IMR-90 (cell line): ENCODE results near the gene ZNF641.

Experiments used
- BHLHE40 ChIP-seq: fragments of 150-350 bp; IDR thresholded peaks from 2 replicates; pipeline ENCODE4 v1.6.1; 2016; ENCODE audit warnings: mild to moderate bottlenecking, low read depth, low read length
- CEBPB ChIP-seq: IDR thresholded peaks from 2 replicates; pipeline ENCODE4 v1.6.1; 2012; ENCODE audit warnings: low read depth, low read length, improper control_type of control experiment
- FOS ChIP-seq: fragments of 150-350 bp; IDR thresholded peaks from 2 replicates; pipeline ENCODE4 v1.6.1; 2016; ENCODE audit warnings: low read depth, low read length
- MXI1 ChIP-seq: IDR thresholded peaks from 2 replicates; pipeline ENCODE4 v1.6.1; 2012; ENCODE audit warnings: low read depth, mild to moderate bottlenecking, low read length, moderate library complexity, borderline replicate concordance
- NFE2L2 ChIP-seq: fragments of 150-350 bp; IDR thresholded peaks from 2 replicates; pipeline ENCODE4 v1.6.1; 2016; ENCODE audit warnings: low read depth, mild to moderate bottlenecking, low read length
- POLR2A ChIP-seq: IDR thresholded peaks from 2 replicates; pipeline ENCODE4 v1.6.1; 2012; ENCODE audit warnings: mild to moderate bottlenecking, low read depth, low read length
- RAD21 ChIP-seq: IDR thresholded peaks from 2 replicates; pipeline ENCODE4 v1.6.1; 2012; ENCODE audit warnings: low read length, improper control_type of control experiment
- RCOR1 ChIP-seq: IDR thresholded peaks from 2 replicates; pipeline ENCODE4 v1.6.1; 2012; ENCODE audit warnings: mild to moderate bottlenecking, low read length, improper control_type of control experiment; ENCODE audit not compliant: insufficient replicate concordance
- RFX5 ChIP-seq: IDR thresholded peaks from 2 replicates; pipeline ENCODE4 v1.8.0; 2012; ENCODE audit warnings: low read depth, mild to moderate bottlenecking, low read length, moderate library complexity
- SMC3 ChIP-seq: fragments of 150-350 bp; IDR thresholded peaks from 2 replicates; pipeline ENCODE4 v1.6.1; 2016; ENCODE audit warnings: low read depth, mild to moderate bottlenecking, antibody characterized with exemption, low read length, moderate library complexity
- TF ChIP-seq, protein P1 (sequence below): conservative IDR thresholded peaks from 2 replicates; pipeline ENCODE4 v1.5.1; 2012; ENCODE audit warnings: mild to moderate bottlenecking, low read depth, low read length, improper control_type of control experiment
- TF ChIP-seq, protein P2 (sequence below): fragments of 150-350 bp; IDR thresholded peaks from 2 replicates; pipeline ENCODE4 v1.6.1; 2017; ENCODE audit warnings: mild to moderate bottlenecking, antibody characterized with exemption, low read length, low read depth

DNA sequence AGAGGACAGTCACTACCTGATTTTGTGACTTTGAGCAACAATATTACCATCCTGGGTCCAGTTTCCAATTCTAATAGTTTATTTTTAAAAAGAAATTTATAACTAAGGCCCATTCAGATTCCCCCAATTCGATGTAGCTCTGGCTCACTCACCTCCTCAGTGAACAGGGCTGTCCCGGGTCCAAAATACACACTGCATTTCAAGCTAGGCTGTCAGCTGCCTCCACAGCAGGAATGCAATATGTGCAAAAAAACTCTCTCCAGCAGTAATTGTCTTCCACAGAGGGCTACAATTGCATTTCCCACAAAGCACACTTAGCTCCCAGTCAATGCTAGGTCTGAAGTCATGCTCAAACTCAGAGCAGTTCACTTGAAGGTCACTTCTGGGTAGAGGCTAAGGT is 39.3 kb upstream of the ZNF641 start:
- TF ChIP-seq, protein P1, sequence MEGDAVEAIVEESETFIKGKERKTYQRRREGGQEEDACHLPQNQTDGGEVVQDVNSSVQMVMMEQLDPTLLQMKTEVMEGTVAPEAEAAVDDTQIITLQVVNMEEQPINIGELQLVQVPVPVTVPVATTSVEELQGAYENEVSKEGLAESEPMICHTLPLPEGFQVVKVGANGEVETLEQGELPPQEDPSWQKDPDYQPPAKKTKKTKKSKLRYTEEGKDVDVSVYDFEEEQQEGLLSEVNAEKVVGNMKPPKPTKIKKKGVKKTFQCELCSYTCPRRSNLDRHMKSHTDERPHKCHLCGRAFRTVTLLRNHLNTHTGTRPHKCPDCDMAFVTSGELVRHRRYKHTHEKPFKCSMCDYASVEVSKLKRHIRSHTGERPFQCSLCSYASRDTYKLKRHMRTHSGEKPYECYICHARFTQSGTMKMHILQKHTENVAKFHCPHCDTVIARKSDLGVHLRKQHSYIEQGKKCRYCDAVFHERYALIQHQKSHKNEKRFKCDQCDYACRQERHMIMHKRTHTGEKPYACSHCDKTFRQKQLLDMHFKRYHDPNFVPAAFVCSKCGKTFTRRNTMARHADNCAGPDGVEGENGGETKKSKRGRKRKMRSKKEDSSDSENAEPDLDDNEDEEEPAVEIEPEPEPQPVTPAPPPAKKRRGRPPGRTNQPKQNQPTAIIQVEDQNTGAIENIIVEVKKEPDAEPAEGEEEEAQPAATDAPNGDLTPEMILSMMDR, result no peak
- TF ChIP-seq, protein P2, sequence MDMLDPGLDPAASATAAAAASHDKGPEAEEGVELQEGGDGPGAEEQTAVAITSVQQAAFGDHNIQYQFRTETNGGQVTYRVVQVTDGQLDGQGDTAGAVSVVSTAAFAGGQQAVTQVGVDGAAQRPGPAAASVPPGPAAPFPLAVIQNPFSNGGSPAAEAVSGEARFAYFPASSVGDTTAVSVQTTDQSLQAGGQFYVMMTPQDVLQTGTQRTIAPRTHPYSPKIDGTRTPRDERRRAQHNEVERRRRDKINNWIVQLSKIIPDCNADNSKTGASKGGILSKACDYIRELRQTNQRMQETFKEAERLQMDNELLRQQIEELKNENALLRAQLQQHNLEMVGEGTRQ, result no peak
- no peak for TF ChIP-seq POLR2A
- no peak for TF ChIP-seq MXI1
- no peak for TF ChIP-seq BHLHE40
- TF ChIP-seq RCOR1, result no peak
- no peak for TF ChIP-seq SMC3
- no peak for TF ChIP-seq CEBPB
- TF ChIP-seq FOS, result no peak
- TF ChIP-seq RAD21, result no peak
- TF ChIP-seq RFX5, result no peak
- no peak for TF ChIP-seq NFE2L2
